ENCODE results near the gene PRR12.

PRR12 gene

GRCh38 chr19:49665351-49666119 lies 74.6 kb downstream of the PRR12 start, which contains the start of the genes BCL2L12 and IRF3 (continued):
- TF ChIP-seq ZNF16 (tag by site-specific recombination; IDR thresholded peaks at IDR 0.05; ENCODE audit: low read depth) = no peak
- TF ChIP-seq ZFP41 (tag by site-specific recombination; IDR thresholded peaks at IDR 0.05; ENCODE audit: borderline replicate concordance) = no peak
- TF ChIP-seq ZSCAN18 (tag by site-specific recombination; IDR thresholded peaks at IDR 0.05) = no peak
- no peak for TF ChIP-seq SETDB1 (IDR thresholded peaks at IDR 0.05; ENCODE audit: insufficient read length, low read length)
- TF ChIP-seq, protein P1, sequence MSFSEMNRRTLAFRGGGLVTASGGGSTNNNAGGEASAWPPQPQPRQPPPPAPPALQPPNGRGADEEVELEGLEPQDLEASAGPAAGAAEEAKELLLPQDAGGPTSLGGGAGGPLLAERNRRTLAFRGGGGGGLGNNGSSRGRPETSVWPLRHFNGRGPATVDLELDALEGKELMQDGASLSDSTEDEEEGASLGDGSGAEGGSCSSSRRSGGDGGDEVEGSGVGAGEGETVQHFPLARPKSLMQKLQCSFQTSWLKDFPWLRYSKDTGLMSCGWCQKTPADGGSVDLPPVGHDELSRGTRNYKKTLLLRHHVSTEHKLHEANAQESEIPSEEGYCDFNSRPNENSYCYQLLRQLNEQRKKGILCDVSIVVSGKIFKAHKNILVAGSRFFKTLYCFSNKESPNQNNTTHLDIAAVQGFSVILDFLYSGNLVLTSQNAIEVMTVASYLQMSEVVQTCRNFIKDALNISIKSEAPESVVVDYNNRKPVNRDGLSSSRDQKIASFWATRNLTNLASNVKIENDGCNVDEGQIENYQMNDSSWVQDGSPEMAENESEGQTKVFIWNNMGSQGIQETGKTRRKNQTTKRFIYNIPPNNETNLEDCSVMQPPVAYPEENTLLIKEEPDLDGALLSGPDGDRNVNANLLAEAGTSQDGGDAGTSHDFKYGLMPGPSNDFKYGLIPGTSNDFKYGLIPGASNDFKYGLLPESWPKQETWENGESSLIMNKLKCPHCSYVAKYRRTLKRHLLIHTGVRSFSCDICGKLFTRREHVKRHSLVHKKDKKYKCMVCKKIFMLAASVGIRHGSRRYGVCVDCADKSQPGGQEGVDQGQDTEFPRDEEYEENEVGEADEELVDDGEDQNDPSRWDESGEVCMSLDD (tag by site-specific recombination; IDR thresholded peaks at IDR 0.05) = peak; percentile 67
- no peak for TF ChIP-seq ZNF701 (tag by site-specific recombination; IDR thresholded peaks at IDR 0.05)
- TF ChIP-seq ZNF664 (tag by site-specific recombination; IDR thresholded peaks at IDR 0.05) = no peak
- no peak for TF ChIP-seq ZNF26 (tag by site-specific recombination; IDR thresholded peaks at IDR 0.05)
- no peak for TF ChIP-seq HOXC10 (CRISPR knock-in tag; IDR thresholded peaks at IDR 0.05)
- peak; percentile 21; the same call in 1 of the 2 replicates for TF ChIP-seq ZBTB44 (tag by site-specific recombination; IDR thresholded peaks at IDR 0.05)
- TF ChIP-seq, protein P2, sequence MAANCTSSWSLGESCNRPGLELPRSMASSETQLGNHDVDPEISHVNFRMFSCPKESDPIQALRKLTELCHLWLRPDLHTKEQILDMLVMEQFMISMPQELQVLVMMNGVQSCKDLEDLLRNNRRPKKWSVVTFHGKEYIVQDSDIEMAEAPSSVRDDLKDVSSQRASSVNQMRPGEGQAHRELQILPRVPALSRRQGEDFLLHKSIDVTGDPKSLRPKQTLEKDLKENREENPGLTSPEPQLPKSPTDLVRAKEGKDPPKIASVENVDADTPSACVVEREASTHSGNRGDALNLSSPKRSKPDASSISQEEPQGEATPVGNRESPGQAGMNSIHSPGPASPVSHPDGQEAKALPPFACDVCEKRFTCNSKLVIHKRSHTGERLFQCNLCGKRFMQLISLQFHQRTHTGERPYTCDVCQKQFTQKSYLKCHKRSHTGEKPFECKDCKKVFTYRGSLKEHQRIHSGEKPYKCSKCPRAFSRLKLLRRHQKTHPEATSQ (tag by site-specific recombination; IDR thresholded peaks at IDR 0.05) = no peak
- no peak for TF ChIP-seq ZNF513 (tag by site-specific recombination; IDR thresholded peaks at IDR 0.05)
- TF ChIP-seq HOXA7 (CRISPR knock-in tag; IDR thresholded peaks at IDR 0.05; ENCODE audit: borderline replicate concordance) = no peak
- no peak for TF ChIP-seq ZNF174 (tag by site-specific recombination; IDR thresholded peaks at IDR 0.05)
- no peak for TF ChIP-seq ZNF350 (tag by site-specific recombination; IDR thresholded peaks at IDR 0.05)
- no peak for TF ChIP-seq YY1 (tag by site-specific recombination; IDR thresholded peaks at IDR 0.05)
- no peak for TF ChIP-seq SCRT1 (tag by site-specific recombination; IDR thresholded peaks at IDR 0.05; ENCODE audit: borderline replicate concordance)
- no peak for TF ChIP-seq ZNF473 (tag by site-specific recombination; IDR thresholded peaks at IDR 0.05)
- TF ChIP-seq ZNF521 (tag by site-specific recombination; IDR thresholded peaks at IDR 0.05) = no peak
- TF ChIP-seq ZNF23 (tag by site-specific recombination; IDR thresholded peaks at IDR 0.05; ENCODE audit: borderline replicate concordance) = no peak
- TF ChIP-seq ZNF76 (tag by site-specific recombination; IDR thresholded peaks at IDR 0.05; ENCODE audit: borderline replicate concordance, low read depth) = peak; percentile 84; the same call in 1 of the 2 replicates
- peak; percentile 72 for TF ChIP-seq ZFP69B (tag by site-specific recombination; IDR thresholded peaks at IDR 0.05)
- no peak for TF ChIP-seq ZNF175 (tag by site-specific recombination; IDR thresholded peaks at IDR 0.05)
- TF ChIP-seq ZNF571 (tag by site-specific recombination; IDR thresholded peaks at IDR 0.05) = no peak
- 0 out of 2 replicates have a peak, but pooled peaks have one; percentile 33 for TF ChIP-seq ZNF2 (tag by site-specific recombination; IDR thresholded peaks at IDR 0.05)
- TF ChIP-seq ZNF341 (tag by site-specific recombination; IDR thresholded peaks at IDR 0.05; ENCODE audit: low read depth) = peak; percentile 94
- TF ChIP-seq ZBTB49 (tag by site-specific recombination; IDR thresholded peaks at IDR 0.05; ENCODE audit: low read depth) = no peak

Data from HEK293 (cell line).